IMR-90 (cell line): ENCODE measurements around the gene EP300. TPM values are rescaled to one million over a fixed set of nuclear protein-coding genes. Genes with fewer than 3 reads are reported as not detected.

ENCODE experiments used
- ATAC-seq: fragments of 200-7000 bp; cut with Tn5 transposase; 2 replicates; pipeline ENCODE4 v1.9.1; 2020; ENCODE audit warnings: low read depth, mild to moderate bottlenecking, moderate library complexity
- BruUV-seq: library from RNA; stranded (reverse); fragments of 400-500 nt; replicated peaks from 2 replicates; lab custom pipeline; 2021; lab: Mats Ljungman, UMichigan
- CTCF ChIA-PET: fragments of 300-600 bp; formaldehyde crosslinking; extraction: SDS; loops from one replicate; lab custom pipeline; 2021; ENCODE audit warnings: antibody characterized with exemption; lab: Yijun Ruan, JAX
- POLR2A ChIA-PET: fragments of 300-600 bp; sonication (Branson Sonifier 250); formaldehyde crosslinking; loops from one replicate; lab custom pipeline; 2022; ENCODE audit warnings: antibody characterized with exemption; ENCODE audit not compliant: unreplicated experiment; lab: Charles Lee
- DNase-seq: peaks from one replicate; pipeline ENCODE4 v3.0.0; 2013
- H2AFZ ChIP-seq: replicated peaks from 2 replicates; pipeline ENCODE3; 2013; ENCODE audit warnings: low read length, mild to moderate bottlenecking; ENCODE audit not compliant: poor library complexity
- H2AK5ac ChIP-seq: 2 replicates; pipeline ENCODE4 v1.6.1; 2013; ENCODE audit warnings: low read depth, low read length, inconsistent platforms
- H2AK9ac ChIP-seq: replicated peaks from 2 replicates; pipeline ENCODE3; 2013; ENCODE audit warnings: mild to moderate bottlenecking, low read depth, low read length, moderate library complexity; ENCODE audit not compliant: poor library complexity
- H2BK120ac ChIP-seq: 2 replicates; pipeline ENCODE4 v1.6.1; 2013; ENCODE audit warnings: low read depth, low read length, inconsistent platforms
- H2BK15ac ChIP-seq: 3 replicates; pipeline ENCODE4 v1.6.1; 2013; ENCODE audit warnings: low read depth, low read length, inconsistent platforms
- H2BK20ac ChIP-seq: 2 replicates; pipeline ENCODE4 v1.6.1; 2013; ENCODE audit warnings: low read depth, mild to moderate bottlenecking, inconsistent platforms, low read length, moderate library complexity
- H2BK5ac ChIP-seq: 2 replicates; pipeline ENCODE4 v1.6.1; 2013; ENCODE audit warnings: mild to moderate bottlenecking, low read depth, low read length, inconsistent platforms; ENCODE audit not compliant: poor library complexity, severe bottlenecking
- H3K14ac ChIP-seq: replicated peaks from 2 replicates; pipeline ENCODE4 v1.6.1; 2013; ENCODE audit warnings: low read depth, low read length, inconsistent platforms
- H3K18ac ChIP-seq: 2 replicates; pipeline ENCODE4 v1.6.1; 2013; ENCODE audit warnings: low read depth, low read length, control low read depth
- H3K23ac ChIP-seq: 2 replicates; pipeline ENCODE4 v1.6.1; 2013; ENCODE audit warnings: low read depth, low read length, inconsistent platforms
- H3K27ac ChIP-seq: 2 replicates; pipeline ENCODE4 v1.5.1; 2013; ENCODE audit warnings: mild to moderate bottlenecking, control low read depth, low read length; ENCODE audit not compliant: insufficient read depth
- H3K27me3 ChIP-seq: 2 replicates; pipeline ENCODE4 v1.6.1; 2013; ENCODE audit warnings: low read length; ENCODE audit not compliant: control insufficient read depth, insufficient read depth
- H3K36me3 ChIP-seq: 2 replicates; pipeline ENCODE4 v1.6.1; 2013; ENCODE audit warnings: low read length, mixed read lengths; ENCODE audit not compliant: control insufficient read depth, insufficient read depth
- H3K4ac ChIP-seq: 2 replicates; pipeline ENCODE4 v1.6.1; 2013; ENCODE audit warnings: low read depth, low read length, inconsistent platforms
- H3K4me1 ChIP-seq: 2 replicates; pipeline ENCODE4 v1.6.1; 2013; ENCODE audit warnings: low read length, mixed read lengths; ENCODE audit not compliant: control insufficient read depth, insufficient read depth
- H3K4me2 ChIP-seq: 2 replicates; pipeline ENCODE4 v1.6.1; 2013; ENCODE audit warnings: low read depth, mild to moderate bottlenecking, control low read depth, low read length, moderate library complexity
- H3K4me3 ChIP-seq: 2 replicates; pipeline ENCODE4 v1.5.1; 2013; ENCODE audit warnings: low read depth, mild to moderate bottlenecking, control low read depth, low read length, moderate library complexity; ENCODE audit not compliant: insufficient read depth
- H3K56ac ChIP-seq: 2 replicates; pipeline ENCODE4 v1.6.1; 2013; ENCODE audit warnings: low read length, inconsistent platforms; ENCODE audit not compliant: insufficient read depth; ENCODE audit errors: extremely low read depth
- H3K79me1 ChIP-seq, 2 experiments: 2 replicates each; pipeline ENCODE4 v1.6.1; 2013; ENCODE audit warnings: low read length in 2 of 2, inconsistent platforms in 1 of 2, low read depth in 1 of 2
- H3K9ac ChIP-seq: 2 replicates; pipeline ENCODE4 v1.6.1; 2013; ENCODE audit warnings: low read depth, low read length, control low read depth
- H3K9me1 ChIP-seq: 2 replicates; pipeline ENCODE4 v1.6.1; 2013; ENCODE audit warnings: low read length, inconsistent platforms; ENCODE audit not compliant: insufficient read depth
- H3K9me3 ChIP-seq: 2 replicates; pipeline ENCODE4 v1.6.1; 2013; ENCODE audit warnings: low read length; ENCODE audit not compliant: control insufficient read depth, insufficient read depth
- H4K20me1 ChIP-seq: 2 replicates; pipeline ENCODE4 v1.6.1; 2013; ENCODE audit warnings: low read length, inconsistent platforms; ENCODE audit not compliant: insufficient read depth
- H4K5ac ChIP-seq: 2 replicates; pipeline ENCODE4 v1.6.1; 2013; ENCODE audit warnings: mild to moderate bottlenecking, low read depth, low read length, control low read depth
- H4K8ac ChIP-seq, 2 experiments: 2 replicates each; pipeline ENCODE4 v1.6.1; 2013; ENCODE audit warnings: low read depth in 2 of 2, low read length in 2 of 2, control low read depth in 1 of 2, inconsistent platforms in 1 of 2
- H4K91ac ChIP-seq: 2 replicates; pipeline ENCODE4 v1.6.1; 2013; ENCODE audit warnings: low read depth, low read length, inconsistent platforms; ENCODE audit not compliant: insufficient read depth
- BHLHE40 ChIP-seq: fragments of 150-350 bp; IDR thresholded peaks from 2 replicates; pipeline ENCODE4 v1.6.1; 2016; ENCODE audit warnings: mild to moderate bottlenecking, low read depth, low read length
- CHD1 ChIP-seq: IDR thresholded peaks from 2 replicates; pipeline ENCODE4 v1.6.1; 2012; ENCODE audit warnings: low read depth, low read length, improper control_type of control experiment
- CTCF ChIP-seq: conservative IDR thresholded peaks from 2 replicates; pipeline ENCODE4 v1.5.1; 2012; ENCODE audit warnings: mild to moderate bottlenecking, low read depth, low read length, improper control_type of control experiment
- ELK1 ChIP-seq: fragments of 150-350 bp; IDR thresholded peaks from 2 replicates; pipeline ENCODE4 v1.6.1; 2016; ENCODE audit warnings: low read depth, mild to moderate bottlenecking, low read length, moderate library complexity, borderline replicate concordance
- FOS ChIP-seq: fragments of 150-350 bp; IDR thresholded peaks from 2 replicates; pipeline ENCODE4 v1.6.1; 2016; ENCODE audit warnings: low read depth, low read length
- MAFK ChIP-seq: IDR thresholded peaks from 2 replicates; pipeline ENCODE4 v1.6.1; 2012; ENCODE audit warnings: low read depth, low read length, improper control_type of control experiment
- MAZ ChIP-seq: IDR thresholded peaks from 2 replicates; pipeline ENCODE4 v1.6.1; 2012; ENCODE audit warnings: low read depth, mild to moderate bottlenecking, low read length, improper control_type of control experiment, moderate library complexity, borderline replicate concordance
- MXI1 ChIP-seq: IDR thresholded peaks from 2 replicates; pipeline ENCODE4 v1.6.1; 2012; ENCODE audit warnings: low read depth, mild to moderate bottlenecking, low read length, moderate library complexity, borderline replicate concordance
- NFE2L2 ChIP-seq: fragments of 150-350 bp; IDR thresholded peaks from 2 replicates; pipeline ENCODE4 v1.6.1; 2016; ENCODE audit warnings: low read depth, mild to moderate bottlenecking, low read length
- POLR2A ChIP-seq: IDR thresholded peaks from 2 replicates; pipeline ENCODE4 v1.6.1; 2012; ENCODE audit warnings: mild to moderate bottlenecking, low read depth, low read length
- RAD21 ChIP-seq: IDR thresholded peaks from 2 replicates; pipeline ENCODE4 v1.6.1; 2012; ENCODE audit warnings: low read length, improper control_type of control experiment
- RCOR1 ChIP-seq: IDR thresholded peaks from 2 replicates; pipeline ENCODE4 v1.6.1; 2012; ENCODE audit warnings: mild to moderate bottlenecking, low read length, improper control_type of control experiment; ENCODE audit not compliant: insufficient replicate concordance
- RFX5 ChIP-seq: IDR thresholded peaks from 2 replicates; pipeline ENCODE4 v1.8.0; 2012; ENCODE audit warnings: low read depth, mild to moderate bottlenecking, low read length, moderate library complexity
- SMC3 ChIP-seq: fragments of 150-350 bp; IDR thresholded peaks from 2 replicates; pipeline ENCODE4 v1.6.1; 2016; ENCODE audit warnings: low read depth, mild to moderate bottlenecking, antibody characterized with exemption, low read length, moderate library complexity
- WGBS, 2 experiments: methylation state at CpG; one replicate each; pipeline versions ENCODE4 v1.1.5 to v1.1.7; 2013; ENCODE audit warnings: missing lambda C conversion rate in 2 of 2; ENCODE audit not compliant: insufficient read length in 1 of 2; ENCODE audit errors: extremely low coverage in 2 of 2; 5-methylcytosine and 5-hydroxymethylcytosine counted together
- dilution Hi-C: fragments of 300-500 bp; cut with HindIII; formaldehyde crosslinking; loops from one replicate; pipeline ENCODE4 v1.14.3; 2018; ENCODE audit warnings: low sequenced_read_pairs; ENCODE audit not compliant: unreplicated experiment
- in situ Hi-C: fragments of 300-500 bp; cut with MboI; formaldehyde crosslinking; loops from 3 replicates; pipeline ENCODE4 v1.14.3; 2019; ENCODE audit warnings: low sequenced_read_pairs, inconsistent platforms, mixed read lengths
- intact Hi-C: fragments of 100-400 bp; cut with micrococcal nuclease; formaldehyde crosslinking; loops from 2 replicates; pipeline ENCODE4 v1.10.0; 2022
- polyA plus RNA-seq, 3 experiments: library from polyadenylated mRNA; depleted of rRNA; stranded (reverse); fragments of >200 nt; gene quantifications; 2 replicates each; pipeline ENCODE4 v1.2.3, GENCODE V29; 2012; ENCODE audit warnings: low replicate concordance in 1 of 3
- total RNA-seq: library from RNA; depleted of rRNA; stranded (reverse); fragments of >200 nt; gene quantifications from 2 replicates; pipeline ENCODE4 v1.2.3, GENCODE V29; 2012

The EP300 gene
- total and polyA plus RNA-seq, 2 of the 4 experiments (the other 2 are of a cell fraction): 23.3 to 27.4 TPM

GRCh38 chr22:41091132-41092022 is 1.0 kb upstream of the EP300 start:
- Histone ChIP-seq H4K91ac (peak overlapping the region; percentile 88), H3K9me3 (no peaks in the 10 kb centered on the region), H3K14ac (peak overlapping the region; percentile 95), H2AFZ (peak overlapping the region; percentile 95), H3K79me1 (peaks cover 5 to 12% of the 10 kb centered on the region in 2 experiments; a peak in 1 of 4 replicates), H2BK15ac (peak overlapping the region; percentile 42; the same call in 1 of the 3 replicates), H3K27ac (peak overlapping the region; percentile 97), H3K27me3 (no peaks in the 10 kb centered on the region), H4K5ac (peak overlapping the region; percentile 88), H3K18ac (peak overlapping the region; percentile 83), H2BK20ac (no peak overlapping the region), H3K9me1 (peaks cover 2% of the 10 kb centered on the region; the same call in 1 of the 2 replicates), H2AK5ac (peak overlapping the region; percentile 96), H3K4ac (peak overlapping the region; percentile 94), H4K8ac (peak overlapping the region; percentile 91 to 94), H2BK120ac (peak overlapping the region; percentile 56; the same call in 1 of the 2 replicates), H3K36me3 (no peaks in the 10 kb centered on the region), H4K20me1 (peaks cover 36% of the 10 kb centered on the region), H2AK9ac (peak overlapping the region; percentile 97), H3K9ac (peak overlapping the region; percentile 97), H3K23ac (peak overlapping the region; percentile 94), H3K4me3 (peak overlapping the region; percentile 84), H3K56ac (peak overlapping the region; percentile 80), H3K4me1 (peaks cover 3% of the 10 kb centered on the region), H2BK5ac (peak overlapping the region; percentile 93), H3K4me2 (peak overlapping the region; percentile 89)
- DNase-seq: peak; percentile 98
- POLR2A ChIA-PET: interaction anchor here (0.6 kb wide), 1 partner anchor 150 kb away, joined by 3 read pairs; no protein-coding TSS in a partner anchor
- no TSS peak for BruUV-seq
- in situ Hi-C loops (no loop called here), intact Hi-C loops (loop anchor here (1.0 to 2.0 kb wide), 3 partner anchors 39 to 140 kb away; partner anchors contain the start of gene RBX1), dilution Hi-C loops (no loop called here)
- WGBS, 2 experiments: 0% methylated on average over 21 of the region's 67 CpGs; no CpG with 5 or more reads in 1 of the 2 experiments
- CTCF ChIA-PET: no interaction called here
- peak; percentile 93 for ATAC-seq
- TF ChIP-seq CTCF (no peak), SMC3 (no peak), POLR2A (peak; percentile 77), MAZ (peak; percentile 93), RFX5 (no peak), ELK1 (no peak), NFE2L2 (no peak), BHLHE40 (peak; percentile 83), MAFK (no peak), RCOR1 (no peak), MXI1 (peak; percentile 18; the same call in 1 of the 2 replicates), FOS (no peak), CHD1 (no peak), RAD21 (0 out of 2 replicates have a peak, but pooled peaks have one; percentile 25)
